ENCODE results near the gene ZSWIM5. TPM values are rescaled to one million over a fixed set of nuclear protein-coding genes. Genes with fewer than 3 reads are reported as not detected.
"Not testable (repeated sequence)": the region's sequence is repeated elsewhere in the genome, so short reads cannot be mapped to it uniquely, and the experiment has no call there.

Gene ZSWIM5
- total RNA-seq, 2 donors from 2014 or later, result 3.6 to 4.4 TPM

GRCh38 chr1:45002650-45003645, 203.5 kb downstream of the ZSWIM5 start:
- Histone ChIP-seq H3K27ac (no peak overlapping the region), H3K4me1 (peaks cover 9% of the 10 kb centered on the region), H3K36me3 (replicated peaks in 1 of 2; ENCODE audit: insufficient read depth in 1 of 2, low read depth in 2 of 2) (peaks cover 4 to 48% of the 10 kb centered on the region in 2 donors), H3K9me3 (no peaks in the 10 kb centered on the region), H3K27me3 (no peaks in the 10 kb centered on the region), H3K4me3 (no peak overlapping the region)
- no peak for TF ChIP-seq POLR2A (IDR thresholded peaks at IDR 0.05)
- TF ChIP-seq, protein P1, sequence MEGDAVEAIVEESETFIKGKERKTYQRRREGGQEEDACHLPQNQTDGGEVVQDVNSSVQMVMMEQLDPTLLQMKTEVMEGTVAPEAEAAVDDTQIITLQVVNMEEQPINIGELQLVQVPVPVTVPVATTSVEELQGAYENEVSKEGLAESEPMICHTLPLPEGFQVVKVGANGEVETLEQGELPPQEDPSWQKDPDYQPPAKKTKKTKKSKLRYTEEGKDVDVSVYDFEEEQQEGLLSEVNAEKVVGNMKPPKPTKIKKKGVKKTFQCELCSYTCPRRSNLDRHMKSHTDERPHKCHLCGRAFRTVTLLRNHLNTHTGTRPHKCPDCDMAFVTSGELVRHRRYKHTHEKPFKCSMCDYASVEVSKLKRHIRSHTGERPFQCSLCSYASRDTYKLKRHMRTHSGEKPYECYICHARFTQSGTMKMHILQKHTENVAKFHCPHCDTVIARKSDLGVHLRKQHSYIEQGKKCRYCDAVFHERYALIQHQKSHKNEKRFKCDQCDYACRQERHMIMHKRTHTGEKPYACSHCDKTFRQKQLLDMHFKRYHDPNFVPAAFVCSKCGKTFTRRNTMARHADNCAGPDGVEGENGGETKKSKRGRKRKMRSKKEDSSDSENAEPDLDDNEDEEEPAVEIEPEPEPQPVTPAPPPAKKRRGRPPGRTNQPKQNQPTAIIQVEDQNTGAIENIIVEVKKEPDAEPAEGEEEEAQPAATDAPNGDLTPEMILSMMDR (IDR thresholded peaks at IDR 0.05), result no peak
- intact Hi-C loops (cut with DNase I), result no loop called here
- ATAC-seq (no peak), DNase-seq (no peak)
- 91 to 92% methylated on average over 14 to 17 of the region's 17 CpGs for WGBS, 2 donors

- H3K4me3 ChIP-seq; intact Hi-C loops (cut with DNase I); DNase-seq; H3K27me3 ChIP-seq; H3K4me1 ChIP-seq; H3K9me3 ChIP-seq: not testable (repeated sequence)
- H3K36me3 ChIP-seq (replicated peaks in 1 of 2; ENCODE audit: insufficient read depth in 1 of 2, low read depth in 2 of 2), result peaks cover 4 to 35% of the 10 kb centered on the region in 2 donors
- WGBS, 2 donors, result 86 to 97% methylated on average over 4 to 8 of the region's 8 CpGs
- peak; percentile 7 for ATAC-seq
- H3K27ac ChIP-seq, result peak overlapping the region in 1 of 4 donors; percentile 21
Measured at GRCh38 chr1:45001576-45001975, 204.8 kb downstream of the ZSWIM5 start.

DNA sequence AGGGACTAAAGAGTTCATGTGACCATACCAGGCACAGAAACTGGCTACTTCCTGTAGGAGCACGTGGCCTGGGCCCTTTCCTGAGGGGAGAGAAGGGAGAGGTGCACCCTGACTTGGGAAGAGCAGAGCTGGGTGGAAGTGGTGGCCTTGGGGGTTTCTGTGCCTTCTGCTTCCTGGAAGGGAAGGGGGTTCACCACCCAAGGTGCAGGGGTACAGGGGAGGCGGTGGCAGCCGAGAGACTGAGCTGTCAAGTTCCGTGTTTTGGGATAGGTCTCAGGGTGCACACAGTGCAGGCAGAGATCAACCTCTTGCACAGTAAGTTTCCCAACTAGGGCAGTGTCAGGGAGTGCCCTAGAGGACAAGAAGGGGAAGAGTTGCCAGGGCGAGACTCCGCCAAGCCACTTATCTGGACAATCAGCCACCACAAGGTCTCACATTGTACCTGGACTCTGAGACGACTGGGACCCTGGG, 205.4 kb downstream of the ZSWIM5 start:
- WGBS, 2 donors, result 56 to 58% methylated on average over 5 to 7 of the region's 7 CpGs
- no peaks in the 10 kb centered on the region for H3K27me3 ChIP-seq
- peak; percentile 32 to 66 (median 48) for DNase-seq
- H3K4me1 ChIP-seq, result peaks cover 9% of the 10 kb centered on the region
- intact Hi-C loops (cut with DNase I), result no loop called here
- ATAC-seq, result peak; percentile 58
- peaks cover 4 to 31% of the 10 kb centered on the region in 2 donors for H3K36me3 ChIP-seq (replicated peaks in 1 of 2; ENCODE audit: insufficient read depth in 1 of 2, low read depth in 2 of 2)
- H3K27ac ChIP-seq, result peak overlapping the region in 2 of 4 donors; percentile 5 to 21
- no peaks in the 10 kb centered on the region for H3K9me3 ChIP-seq
- TF ChIP-seq, protein P1 (IDR thresholded peaks at IDR 0.05), result peak in 1 of 7 experiments; percentile 9
- TF ChIP-seq POLR2A (IDR thresholded peaks at IDR 0.05), result no peak
- H3K4me3 ChIP-seq, result no peak overlapping the region

DNA sequence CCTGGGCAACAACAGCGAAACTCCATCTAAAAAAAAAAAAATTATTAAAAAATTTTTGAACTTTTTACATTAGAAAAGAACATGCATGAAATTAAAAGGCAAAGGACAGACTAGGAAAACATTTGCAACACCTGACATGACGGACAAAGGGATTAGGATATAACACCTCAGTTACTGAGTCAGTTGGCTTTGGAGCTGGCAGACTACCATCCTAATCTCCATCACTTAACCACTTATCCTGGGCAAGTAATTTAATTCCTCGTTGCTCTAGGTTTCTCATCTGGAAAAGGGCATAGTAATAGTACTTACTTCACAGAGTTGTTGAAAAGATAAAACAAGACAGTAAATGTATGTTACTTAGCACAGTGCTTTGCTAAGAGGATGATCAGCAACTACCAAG, 207.2 kb downstream of the ZSWIM5 start:
- 74 to 75% methylated on average over 3 of the region's 3 CpGs for WGBS, 2 donors
- no peak for TF ChIP-seq POLR2A (IDR thresholded peaks at IDR 0.05)
- TF ChIP-seq, protein P1 (IDR thresholded peaks at IDR 0.05), result no peak
- Histone ChIP-seq H3K36me3 (replicated peaks in 1 of 2; ENCODE audit: insufficient read depth in 1 of 2, low read depth in 2 of 2) (peaks cover 4 to 13% of the 10 kb centered on the region in 2 donors), H3K27me3 (no peaks in the 10 kb centered on the region), H3K4me3 (no peak overlapping the region), H3K27ac (no peak overlapping the region), H3K9me3 (no peaks in the 10 kb centered on the region), H3K4me1 (peaks cover 9% of the 10 kb centered on the region)
- intact Hi-C loops (cut with DNase I), result no loop called here
- ATAC-seq (no peak), DNase-seq (no peak)

DNA sequence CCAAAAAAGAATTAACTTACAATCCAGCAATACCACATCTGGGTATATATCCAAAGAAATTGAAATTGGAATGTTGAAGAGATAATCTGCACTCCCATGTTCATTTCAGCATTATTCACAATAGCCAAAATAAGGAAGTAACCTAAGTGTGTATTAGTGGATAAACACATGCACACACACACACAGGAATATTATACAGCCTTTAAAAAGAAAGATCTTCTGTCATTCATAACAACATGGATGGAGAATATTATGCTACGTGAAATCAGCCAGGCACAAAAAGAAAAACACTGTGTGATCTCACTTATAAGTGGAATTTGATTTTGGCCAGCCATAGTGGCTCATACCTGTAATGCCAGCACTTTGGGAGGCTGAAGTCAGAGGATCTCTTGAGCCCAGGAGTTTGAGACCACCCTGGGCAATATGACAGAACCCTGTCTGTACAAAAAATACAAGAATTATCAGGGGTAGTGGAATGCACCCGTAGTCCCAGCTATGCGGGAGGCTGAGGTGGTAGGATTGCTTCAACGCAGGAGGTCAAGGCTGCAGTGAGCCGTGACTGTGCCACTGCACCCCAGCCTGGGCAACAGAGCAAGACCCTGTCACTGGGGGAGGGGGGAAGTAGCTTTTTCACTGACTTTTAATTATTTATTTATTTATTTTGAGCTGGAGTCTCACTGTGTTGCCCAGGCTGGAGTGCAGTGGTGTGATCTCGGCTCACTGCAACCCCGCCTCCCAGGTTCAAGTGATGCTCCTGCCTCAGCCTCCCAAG, 210.8 kb downstream of the ZSWIM5 start:
- peaks cover 1% of the 10 kb centered on the region for H3K4me1 ChIP-seq
- 88 to 93% methylated on average over 7 of the region's 7 CpGs for WGBS, 2 donors
- H3K27me3 ChIP-seq, result no peaks in the 10 kb centered on the region
- H3K27ac ChIP-seq, result no peak overlapping the region
- H3K36me3 ChIP-seq (replicated peaks in 1 of 2; ENCODE audit: insufficient read depth in 1 of 2, low read depth in 2 of 2), result no peaks in the 10 kb centered on the region
- no peaks in the 10 kb centered on the region for H3K9me3 ChIP-seq
- TF ChIP-seq POLR2A (IDR thresholded peaks at IDR 0.05), result no peak
- TF ChIP-seq, protein P1 (IDR thresholded peaks at IDR 0.05), result no peak
- H3K4me3 ChIP-seq, result no peak overlapping the region
- ATAC-seq (no peak), DNase-seq (no peak)
- intact Hi-C loops (cut with DNase I), result no loop called here

All from body of pancreas (tissue), 4 donors.